Measurements from ENCODE around the gene SAP25. TPM values are rescaled to one million over a fixed set of nuclear protein-coding genes. Genes with fewer than 3 reads are reported as not detected.

SAP25 gene
- total and polyA plus RNA-seq, 11 donors = 0.30 to 2.3 (median 0.65) TPM; not detected in 4

DNA sequence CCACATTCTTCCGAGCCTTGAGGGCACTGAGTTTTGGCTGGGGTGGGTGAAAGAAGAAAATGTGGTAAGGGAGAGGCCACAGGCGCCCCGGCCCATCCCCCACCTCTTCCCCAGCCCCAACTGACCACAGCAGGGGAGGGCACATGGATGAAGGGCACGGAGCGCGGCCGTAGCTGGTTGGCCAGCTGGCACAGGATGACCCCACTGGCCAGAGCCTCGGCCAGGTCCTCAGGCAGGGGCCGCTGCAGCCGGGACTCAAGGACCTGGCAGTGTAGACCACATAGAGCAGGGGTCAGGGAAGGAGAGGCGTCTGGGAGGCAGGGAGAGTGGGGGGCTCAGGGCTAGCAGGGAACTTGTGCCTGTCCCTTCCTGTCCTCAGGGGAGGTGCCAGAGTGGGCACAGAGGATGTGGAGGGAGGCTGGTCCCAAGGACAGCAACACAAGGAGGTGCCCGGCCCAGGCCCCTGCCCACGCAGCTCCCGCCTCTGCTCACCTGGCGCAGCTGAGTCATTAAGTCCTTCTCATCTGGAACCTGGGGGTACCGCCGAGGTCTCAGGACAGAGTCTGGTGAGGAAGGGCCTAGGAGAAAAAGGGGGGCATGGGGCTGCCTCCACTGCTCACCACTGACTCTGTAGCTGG, 2.2 kb upstream of the SAP25 start:
- no peak for ATAC-seq
- Histone ChIP-seq H3K4me3 (no peak overlapping the region), H3K36me3 (peaks cover 5 to 73% (median 66%) of the 10 kb centered on the region in 9 donors), H3K27me3 (no peaks in the 10 kb centered on the region), H3K9me3 (no peaks in the 10 kb centered on the region), H3K27ac (no peak overlapping the region), H3K4me1 (peaks cover 0 to 2% (median 0%) of the 10 kb centered on the region in 12 donors)
- DNase-seq = peak in 2 of 5 donors; percentile 16 to 48
- TF ChIP-seq, protein P1, sequence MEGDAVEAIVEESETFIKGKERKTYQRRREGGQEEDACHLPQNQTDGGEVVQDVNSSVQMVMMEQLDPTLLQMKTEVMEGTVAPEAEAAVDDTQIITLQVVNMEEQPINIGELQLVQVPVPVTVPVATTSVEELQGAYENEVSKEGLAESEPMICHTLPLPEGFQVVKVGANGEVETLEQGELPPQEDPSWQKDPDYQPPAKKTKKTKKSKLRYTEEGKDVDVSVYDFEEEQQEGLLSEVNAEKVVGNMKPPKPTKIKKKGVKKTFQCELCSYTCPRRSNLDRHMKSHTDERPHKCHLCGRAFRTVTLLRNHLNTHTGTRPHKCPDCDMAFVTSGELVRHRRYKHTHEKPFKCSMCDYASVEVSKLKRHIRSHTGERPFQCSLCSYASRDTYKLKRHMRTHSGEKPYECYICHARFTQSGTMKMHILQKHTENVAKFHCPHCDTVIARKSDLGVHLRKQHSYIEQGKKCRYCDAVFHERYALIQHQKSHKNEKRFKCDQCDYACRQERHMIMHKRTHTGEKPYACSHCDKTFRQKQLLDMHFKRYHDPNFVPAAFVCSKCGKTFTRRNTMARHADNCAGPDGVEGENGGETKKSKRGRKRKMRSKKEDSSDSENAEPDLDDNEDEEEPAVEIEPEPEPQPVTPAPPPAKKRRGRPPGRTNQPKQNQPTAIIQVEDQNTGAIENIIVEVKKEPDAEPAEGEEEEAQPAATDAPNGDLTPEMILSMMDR (IDR thresholded peaks at IDR 0.05) = no peak
- TF ChIP-seq POLR2A (IDR thresholded peaks at IDR 0.05) = no peak
- WGBS, 4 donors = 86 to 93% (median 91%) methylated on average over 13 to 17 of the region's 17 CpGs
- intact Hi-C loops (cut with DNase I) = no loop called here

DNA sequence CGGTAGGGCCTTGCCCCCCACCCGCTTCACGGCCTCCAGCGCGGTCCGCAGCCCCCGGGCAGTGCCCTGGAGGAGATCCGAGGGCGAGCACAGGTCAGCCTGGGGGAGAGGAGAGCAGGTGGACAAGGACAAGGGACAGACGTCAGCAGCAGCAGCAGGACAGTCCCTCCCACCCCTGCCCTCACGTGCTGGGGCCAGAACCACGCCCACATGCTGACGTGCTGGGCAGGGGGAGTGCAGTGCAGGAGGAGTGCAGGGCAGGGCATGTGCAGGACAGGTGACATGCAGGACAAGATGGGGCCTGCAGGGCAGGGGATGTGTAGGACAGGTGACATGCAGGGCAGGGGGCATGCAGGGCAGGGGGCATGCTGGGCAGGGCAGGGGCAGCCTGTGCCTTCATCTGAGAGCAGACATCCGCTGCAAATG, 1.5 kb upstream of the SAP25 start:
- DNase-seq (peak in 1 of 5 donors; percentile 49), ATAC-seq (no peak)
- Histone ChIP-seq H3K36me3 (peaks cover 5 to 67% (median 61%) of the 10 kb centered on the region in 9 donors), H3K4me1 (peaks cover 0 to 9% (median 3%) of the 10 kb centered on the region in 12 donors), H3K9me3 (no peaks in the 10 kb centered on the region), H3K27me3 (no peaks in the 10 kb centered on the region), H3K27ac (no peak overlapping the region), H3K4me3 (no peak overlapping the region)
- intact Hi-C loops (cut with DNase I) = no loop called here
- WGBS, 4 donors = 78 to 84% (median 82%) methylated on average over 12 to 14 of the region's 14 CpGs
- TF ChIP-seq, protein P1 (IDR thresholded peaks at IDR 0.05) = no peak
- TF ChIP-seq POLR2A (IDR thresholded peaks at IDR 0.05) = no peak

DNA sequence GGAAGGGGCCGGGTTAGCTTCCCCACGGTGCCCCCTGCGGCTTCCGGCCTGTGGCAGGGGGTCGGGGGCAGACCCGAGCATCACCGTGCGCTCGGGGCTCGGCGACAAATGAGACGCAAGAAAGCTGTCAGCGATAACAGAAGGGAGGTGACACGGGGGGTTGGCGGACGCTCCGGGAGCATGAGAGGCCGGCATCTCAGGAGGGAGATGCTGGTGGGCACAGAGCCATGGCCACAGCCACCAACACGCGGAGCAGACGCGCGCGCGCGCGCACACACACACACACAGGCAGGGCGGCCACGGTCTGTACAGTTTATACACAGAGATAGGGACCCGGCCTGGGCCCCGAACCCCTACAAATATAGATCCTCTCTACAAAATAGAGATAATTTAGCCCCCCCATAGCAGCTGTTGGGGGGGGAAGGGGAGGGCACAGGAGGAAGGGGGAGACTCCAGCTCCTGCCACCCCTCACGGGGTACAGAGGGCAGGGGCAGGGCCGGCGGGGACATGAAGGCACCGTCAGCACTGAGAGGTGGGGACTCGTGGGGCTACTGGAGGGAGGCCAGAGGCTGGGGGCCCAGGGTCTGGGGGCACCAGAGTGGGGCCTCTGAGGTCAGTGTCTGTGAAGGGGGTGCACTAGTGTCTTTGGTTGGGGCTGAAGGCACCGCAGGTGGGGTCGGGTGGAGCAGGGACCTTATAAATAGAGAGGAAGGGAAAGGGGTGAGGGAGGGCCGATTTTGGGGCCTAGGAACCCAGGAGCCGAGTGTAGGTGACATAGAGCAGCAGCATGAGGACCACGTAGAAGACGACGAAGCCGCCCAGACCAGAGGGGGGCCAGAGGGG, 884 bp upstream of the SAP25 start:
- H3K36me3 ChIP-seq = peaks cover 5 to 62% (median 56%) of the 10 kb centered on the region in 9 donors
- TF ChIP-seq POLR2A (IDR thresholded peaks at IDR 0.05) = no peak
- TF ChIP-seq, protein P1 (IDR thresholded peaks at IDR 0.05) = no peak
- intact Hi-C loops (cut with DNase I) = no loop called here
- peak in 3 of 5 donors; percentile 16 to 54 (median 17) for DNase-seq
- H3K4me3 ChIP-seq = no peak overlapping the region
- H3K27me3 ChIP-seq = no peaks in the 10 kb centered on the region
- no peak overlapping the region for H3K27ac ChIP-seq
- 92 to 94% (median 93%) methylated on average over 41 to 44 of the region's 44 CpGs for WGBS, 4 donors
- H3K9me3 ChIP-seq = no peaks in the 10 kb centered on the region
- peaks cover 0 to 15% (median 9%) of the 10 kb centered on the region in 12 donors for H3K4me1 ChIP-seq
- ATAC-seq = no peak
